ENCODE measurements around the gene ITGB1BP2. TPM values are rescaled to one million over a fixed set of nuclear protein-coding genes. Genes with fewer than 3 reads are reported as not detected.

The ITGB1BP2 gene
- total and polyA plus RNA-seq, 2 of the 8 experiments (the other 6 are each of a cell fraction or from before 2014, with no cell fraction given): 2.9 to 5.2 TPM

DNA sequence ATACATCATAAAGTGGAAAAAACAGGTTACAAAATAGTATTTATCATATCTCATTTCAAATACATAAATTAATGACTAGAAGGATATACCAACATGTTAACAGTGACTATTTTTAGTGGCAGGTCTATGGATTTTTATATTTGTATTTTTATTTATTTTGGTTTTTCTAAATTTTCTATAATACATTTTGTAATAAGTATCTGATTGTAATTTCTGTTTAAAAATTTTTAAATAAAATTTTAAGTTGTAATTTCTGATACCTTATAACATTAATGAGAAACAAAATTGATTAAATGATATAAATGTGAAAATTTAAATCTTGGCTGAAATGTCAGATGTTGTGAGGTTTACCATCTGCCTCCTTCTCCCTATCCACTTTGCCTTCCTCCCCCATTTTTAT is 15.6 kb upstream of the ITGB1BP2 start (continued):
- TF ChIP-seq, protein P1, sequence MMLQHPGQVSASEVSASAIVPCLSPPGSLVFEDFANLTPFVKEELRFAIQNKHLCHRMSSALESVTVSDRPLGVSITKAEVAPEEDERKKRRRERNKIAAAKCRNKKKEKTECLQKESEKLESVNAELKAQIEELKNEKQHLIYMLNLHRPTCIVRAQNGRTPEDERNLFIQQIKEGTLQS (IDR thresholded peaks at IDR 0.05; ENCODE audit: insufficient read depth, low read depth, low read length): no peak
- no peak for TF ChIP-seq CBX5 (IDR thresholded peaks at IDR 0.05; ENCODE audit: low read depth, low read length)
